GM12878 (cell line): ENCODE results near the gene ATAD3A.
"Not testable (repeated sequence)": the region's sequence is repeated elsewhere in the genome, so short reads cannot be mapped to it uniquely, and the experiment has no call there.

Source experiments
- CEBPZ ChIP-seq: fragments of 150-350 bp; IDR thresholded peaks from 2 replicates; pipeline ENCODE4 v1.6.1; 2016; ENCODE audit warnings: low read depth, low read length
- CHD2 ChIP-seq: IDR thresholded peaks from 2 replicates; pipeline ENCODE4 v1.6.1; 2011; ENCODE audit warnings: low read depth, low read length, improper control_type of control experiment, borderline replicate concordance
- CTCF ChIP-seq, 3 experiments: IDR thresholded peaks in 2 of 3; conservative IDR thresholded peaks in 1 of 3; 2 replicates each; pipeline ENCODE4 v1.5.1; 2011; ENCODE audit warnings: low read depth in 3 of 3, low read length in 3 of 3, mild to moderate bottlenecking in 3 of 3, control low read depth in 2 of 3, moderate library complexity in 2 of 3, inconsistent platforms in 1 of 3, mixed read lengths in 1 of 3; ENCODE audit not compliant: control insufficient read depth in 2 of 3, insufficient read depth in 1 of 3; ENCODE audit errors: extremely low read depth in 1 of 3
- FOXM1 ChIP-seq: IDR thresholded peaks from 2 replicates; pipeline ENCODE4 v1.6.1; 2012; ENCODE audit warnings: low read depth, mild to moderate bottlenecking, inconsistent platforms, low read length, moderate library complexity
- JUNB ChIP-seq: IDR thresholded peaks from 2 replicates; pipeline ENCODE4 v1.6.1; 2016; ENCODE audit warnings: antibody characterized with exemption, mild to moderate bottlenecking
- LARP7 ChIP-seq: fragments of 450-650 bp; IDR thresholded peaks from 2 replicates; pipeline ENCODE4 v1.6.1; 2017; ENCODE audit warnings: mild to moderate bottlenecking
- MYC ChIP-seq: IDR thresholded peaks from 2 replicates; pipeline ENCODE4 v1.6.1; 2011; ENCODE audit warnings: mild to moderate bottlenecking, low read length, moderate library complexity, inconsistent platforms; ENCODE audit not compliant: insufficient read depth, insufficient replicate concordance, insufficient read length, severe bottlenecking
- NFYA ChIP-seq: IDR thresholded peaks from 2 replicates; pipeline ENCODE4 v1.6.1; 2011; ENCODE audit warnings: low read depth, mild to moderate bottlenecking, low read length, improper control_type of control experiment, borderline replicate concordance
- PRDM15 ChIP-seq: fragments of 450-650 bp; formaldehyde crosslinking; IDR thresholded peaks from 2 replicates; pipeline ENCODE4 v1.4.0; 2020; ENCODE audit warnings: mild to moderate bottlenecking, moderate library complexity
- RAD51 ChIP-seq: fragments of 450-650 bp; IDR thresholded peaks from 2 replicates; pipeline ENCODE4 v1.6.1; 2016; ENCODE audit warnings: moderate library complexity, mild to moderate bottlenecking, inconsistent platforms
- STAT3 ChIP-seq: IDR thresholded peaks from 2 replicates; pipeline ENCODE4 v1.6.1; 2011; ENCODE audit warnings: low read depth, low read length, improper control_type of control experiment
- ZNF384 ChIP-seq: IDR thresholded peaks from 2 replicates; pipeline ENCODE4 v1.6.1; 2012; ENCODE audit warnings: low read depth, mild to moderate bottlenecking, low read length, improper control_type of control experiment, borderline replicate concordance
- ZNF592 ChIP-seq: fragments of 450-650 bp; IDR thresholded peaks from 2 replicates; pipeline ENCODE4 v1.6.1; 2017; ENCODE audit warnings: mild to moderate bottlenecking, moderate library complexity
- TF ChIP-seq, protein P1 (sequence below): IDR thresholded peaks from 2 replicates; pipeline ENCODE4 v1.6.1; 2011; ENCODE audit warnings: low read depth, low read length, improper control_type of control experiment, borderline replicate concordance

DNA sequence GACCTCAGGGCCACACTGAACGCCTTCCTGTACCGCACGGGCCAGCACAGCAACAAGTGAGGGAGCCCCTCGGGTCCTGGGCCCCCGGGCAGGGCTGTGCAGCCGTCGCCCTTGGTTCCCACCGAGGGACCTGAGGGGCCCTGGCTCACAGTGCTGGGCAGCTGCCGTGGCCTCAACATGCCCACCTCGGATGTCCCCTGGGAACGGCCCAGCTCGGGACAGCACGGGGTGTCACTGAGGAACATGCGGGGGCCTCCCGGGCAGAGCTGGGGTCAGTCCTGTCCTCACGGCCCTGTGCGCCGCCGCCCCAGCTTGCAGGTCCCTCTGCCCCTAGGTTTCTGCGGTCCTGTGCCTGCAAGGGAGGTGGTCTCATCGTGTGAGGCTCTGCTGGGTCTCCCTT lies 14.5 kb downstream of the ATAD3A start:
- TF ChIP-seq FOXM1; CTCF (IDR thresholded peaks at IDR 0.05 in 2 of 3, conservative IDR thresholded peaks at IDR 0.05 in 1 of 3; ENCODE audit: control insufficient read depth in 2 of 3, extremely low read depth in 1 of 3, insufficient read depth in 1 of 3, low read depth in 3 of 3, low read length in 3 of 3); ZNF384; MYC; STAT3; JUNB; NFYA; RAD51; ZNF592; CHD2; LARP7; CEBPZ; PRDM15 (CRISPR knock-in tag): not testable (repeated sequence)
- TF ChIP-seq, protein P1, sequence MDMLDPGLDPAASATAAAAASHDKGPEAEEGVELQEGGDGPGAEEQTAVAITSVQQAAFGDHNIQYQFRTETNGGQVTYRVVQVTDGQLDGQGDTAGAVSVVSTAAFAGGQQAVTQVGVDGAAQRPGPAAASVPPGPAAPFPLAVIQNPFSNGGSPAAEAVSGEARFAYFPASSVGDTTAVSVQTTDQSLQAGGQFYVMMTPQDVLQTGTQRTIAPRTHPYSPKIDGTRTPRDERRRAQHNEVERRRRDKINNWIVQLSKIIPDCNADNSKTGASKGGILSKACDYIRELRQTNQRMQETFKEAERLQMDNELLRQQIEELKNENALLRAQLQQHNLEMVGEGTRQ: not testable (repeated sequence)
